DND-41 (cell line): ENCODE data around the gene ATG5.

Source experiments
- CTCF ChIP-seq: IDR thresholded peaks from 2 replicates; pipeline ENCODE4 v1.5.1; 2012; ENCODE audit warnings: borderline replicate concordance, low read length, moderate library complexity, mild to moderate bottlenecking; ENCODE audit not compliant: poor library complexity, severe bottlenecking; ENCODE audit errors: extremely low read depth
- EZH2 ChIP-seq: IDR thresholded peaks from 3 replicates; pipeline ENCODE4 v1.6.1; 2012; ENCODE audit warnings: borderline replicate concordance, low read depth, mild to moderate bottlenecking, moderate library complexity, low read length, inconsistent platforms; ENCODE audit not compliant: severe bottlenecking

- TF ChIP-seq CTCF (no peak), EZH2 (no peak)
These were observed 16.6 kb downstream of the ATG5 start for GRCh38 chr6:106308985-106309384.
